Mammary epithelial cell (primary cell): Measurements from ENCODE around the gene FUBP3.

Source experiments
- EZH2 ChIP-seq: IDR thresholded peaks from 2 replicates; pipeline ENCODE4 v1.6.1; 2012; ENCODE audit warnings: low read length, inconsistent platforms, borderline replicate concordance
- TF ChIP-seq, protein P1 (sequence below), 2 donors: IDR thresholded peaks in 1 of 2; conservative IDR thresholded peaks in 1 of 2; 2 replicates each; pipeline ENCODE4 v1.5.1; 2011 to 2012; ENCODE audit warnings: inconsistent platforms in 2 of 2, low read length in 2 of 2, mild to moderate bottlenecking in 2 of 2, control low read depth in 1 of 2, low read depth in 1 of 2; ENCODE audit not compliant: insufficient read depth in 1 of 2; ENCODE audit errors: extremely low read depth in 1 of 2

DNA sequence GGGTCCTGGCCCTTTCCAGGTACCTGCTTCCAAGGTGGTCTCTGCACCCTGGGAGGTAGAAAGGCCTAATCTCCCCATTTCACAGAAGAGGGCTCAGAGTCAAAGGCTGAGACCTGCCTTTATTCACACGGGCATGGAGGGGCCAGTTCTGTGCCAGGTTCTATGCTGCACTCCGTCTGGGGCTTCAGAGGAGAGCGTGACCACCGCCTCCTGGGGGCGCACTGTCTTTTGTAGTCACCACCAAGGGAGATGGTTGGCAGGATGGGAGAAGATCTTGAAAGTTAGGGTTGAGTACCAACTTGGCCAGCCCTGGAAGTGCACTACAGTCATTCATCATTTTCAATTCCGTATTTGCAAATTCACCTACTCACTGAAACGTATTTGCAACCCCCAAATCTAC, 61.3 kb downstream of the FUBP3 start:
- TF ChIP-seq, protein P1, sequence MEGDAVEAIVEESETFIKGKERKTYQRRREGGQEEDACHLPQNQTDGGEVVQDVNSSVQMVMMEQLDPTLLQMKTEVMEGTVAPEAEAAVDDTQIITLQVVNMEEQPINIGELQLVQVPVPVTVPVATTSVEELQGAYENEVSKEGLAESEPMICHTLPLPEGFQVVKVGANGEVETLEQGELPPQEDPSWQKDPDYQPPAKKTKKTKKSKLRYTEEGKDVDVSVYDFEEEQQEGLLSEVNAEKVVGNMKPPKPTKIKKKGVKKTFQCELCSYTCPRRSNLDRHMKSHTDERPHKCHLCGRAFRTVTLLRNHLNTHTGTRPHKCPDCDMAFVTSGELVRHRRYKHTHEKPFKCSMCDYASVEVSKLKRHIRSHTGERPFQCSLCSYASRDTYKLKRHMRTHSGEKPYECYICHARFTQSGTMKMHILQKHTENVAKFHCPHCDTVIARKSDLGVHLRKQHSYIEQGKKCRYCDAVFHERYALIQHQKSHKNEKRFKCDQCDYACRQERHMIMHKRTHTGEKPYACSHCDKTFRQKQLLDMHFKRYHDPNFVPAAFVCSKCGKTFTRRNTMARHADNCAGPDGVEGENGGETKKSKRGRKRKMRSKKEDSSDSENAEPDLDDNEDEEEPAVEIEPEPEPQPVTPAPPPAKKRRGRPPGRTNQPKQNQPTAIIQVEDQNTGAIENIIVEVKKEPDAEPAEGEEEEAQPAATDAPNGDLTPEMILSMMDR (conservative IDR thresholded peaks at IDR 0.05 in 1 of 2, IDR thresholded peaks at IDR 0.05 in 1 of 2; ENCODE audit: extremely low read depth in 1 of 2, insufficient read depth in 1 of 2, low read depth in 1 of 2, low read length in 2 of 2), result no peak
- no peak for TF ChIP-seq EZH2
